Stimulated activated CD8-positive, alpha-beta memory T cell treated with anti-CD3 and anti-CD28 coated beads, Interleukin-7, amount 100 ng/mL, for 4 hours (primary cell): Measurements from ENCODE around the gene MRGPRG.
"Not testable (repeated sequence)": the region's sequence is repeated elsewhere in the genome, so short reads cannot be mapped to it uniquely, and the experiment has no call there.

Experiments
- DNase-seq, 2 donors: peaks; one replicate each; pipeline ENCODE4 v3.0.0-alpha.2; 2020; ENCODE audit warnings: low read depth in 2 of 2

The MRGPRG gene, protein sequence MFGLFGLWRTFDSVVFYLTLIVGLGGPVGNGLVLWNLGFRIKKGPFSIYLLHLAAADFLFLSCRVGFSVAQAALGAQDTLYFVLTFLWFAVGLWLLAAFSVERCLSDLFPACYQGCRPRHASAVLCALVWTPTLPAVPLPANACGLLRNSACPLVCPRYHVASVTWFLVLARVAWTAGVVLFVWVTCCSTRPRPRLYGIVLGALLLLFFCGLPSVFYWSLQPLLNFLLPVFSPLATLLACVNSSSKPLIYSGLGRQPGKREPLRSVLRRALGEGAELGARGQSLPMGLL

DNA sequence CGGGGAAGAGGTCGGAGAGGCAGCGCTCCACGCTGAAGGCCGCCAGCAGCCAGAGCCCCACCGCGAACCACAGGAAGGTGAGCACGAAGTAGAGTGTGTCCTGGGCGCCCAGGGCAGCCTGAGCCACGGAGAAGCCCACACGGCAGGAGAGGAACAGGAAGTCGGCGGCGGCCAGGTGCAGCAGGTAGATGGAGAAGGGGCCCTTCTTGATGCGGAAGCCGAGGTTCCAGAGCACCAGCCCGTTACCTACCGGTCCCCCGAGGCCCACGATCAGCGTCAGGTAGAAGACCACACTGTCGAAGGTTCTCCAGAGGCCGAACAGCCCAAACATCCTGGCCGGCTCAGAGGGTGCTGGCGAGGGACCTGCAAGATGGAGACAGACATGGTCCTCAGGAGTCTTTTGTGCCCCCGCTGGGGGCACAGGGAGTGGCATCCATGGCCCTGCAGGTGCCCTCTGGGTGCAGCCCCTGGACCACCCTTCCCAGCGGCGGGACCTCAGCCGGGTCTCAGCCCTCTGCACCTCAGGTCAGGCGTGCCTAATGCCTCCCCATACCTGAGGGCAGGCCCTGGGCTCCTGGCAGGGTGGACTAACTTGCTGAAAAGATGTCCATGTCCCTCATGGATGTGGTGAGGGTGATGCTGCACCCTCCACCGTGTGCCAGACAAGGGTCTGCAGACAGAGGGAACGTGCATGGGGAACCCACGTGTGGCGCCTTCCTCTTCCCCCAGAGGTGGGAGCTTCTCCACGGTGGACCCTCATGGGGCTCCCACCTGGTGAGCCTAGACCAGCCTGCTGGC lies at the start of gene MRGPRG:
MRGPRG (minus strand) TSS at position 331 of the 798 bp plus-strand sequence; CDS start at position 331, 0 bp downstream.
- no peak for DNase-seq

DNA sequence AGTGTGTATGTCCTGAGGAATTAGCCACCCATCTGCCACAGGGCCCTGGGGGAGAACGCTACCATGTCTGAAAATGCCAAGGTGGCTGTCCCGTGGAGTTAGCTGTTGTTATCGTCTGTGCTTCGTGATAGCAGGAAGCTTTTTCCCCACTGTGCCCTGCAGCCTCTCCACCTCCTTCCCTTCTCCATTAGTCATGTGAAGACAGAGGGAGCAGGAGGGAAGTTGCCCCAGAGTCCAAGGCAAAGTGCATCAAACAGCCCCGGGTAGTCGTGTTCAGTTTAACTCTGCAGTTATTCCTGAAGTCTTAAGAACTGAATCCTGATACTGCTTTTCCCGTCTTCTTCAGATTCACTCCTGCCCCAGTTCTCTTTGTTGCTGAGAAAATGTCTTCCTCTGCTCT lies 43.9 kb upstream of the MRGPRG start:
- DNase-seq, result not testable (repeated sequence)

DNA sequence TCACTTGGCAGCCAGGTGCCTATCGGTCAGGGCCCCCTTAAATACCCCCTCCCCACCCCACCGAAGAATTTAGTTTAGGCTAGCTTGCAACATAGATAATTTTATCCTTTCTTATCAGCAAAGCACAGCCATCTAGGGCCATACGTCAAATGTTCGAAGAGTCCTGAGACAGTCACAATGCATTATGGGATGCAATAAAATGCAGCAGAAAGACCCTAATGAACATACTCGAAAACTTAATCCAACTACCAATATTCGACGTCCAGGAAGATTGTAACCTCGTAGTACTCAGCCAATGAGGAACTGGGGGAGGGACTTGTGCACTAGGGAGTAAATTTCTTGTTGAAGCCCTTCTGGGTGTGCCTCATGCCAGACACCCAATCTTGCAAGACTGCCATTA lies 43.2 kb upstream of the MRGPRG start:
- not testable (repeated sequence) for DNase-seq

DNA sequence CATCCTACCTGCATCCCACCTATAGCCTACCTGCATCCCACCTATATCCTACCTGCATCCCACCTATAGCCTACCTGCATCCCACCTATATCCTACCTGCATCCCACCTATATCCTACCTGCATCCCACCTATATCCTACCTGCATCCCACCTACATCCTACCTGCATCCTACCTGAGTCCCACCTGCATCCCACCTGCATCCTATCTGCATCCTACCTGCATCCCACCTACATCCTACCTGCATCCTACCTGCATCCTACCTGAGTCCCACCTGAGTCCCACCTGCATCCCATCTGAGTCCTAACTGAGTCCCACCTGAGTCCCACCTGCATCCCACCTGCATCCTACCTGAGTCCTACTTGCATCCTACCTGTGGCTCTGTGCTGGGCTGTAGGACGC lies 38.9 kb upstream of the MRGPRG start:
- not testable (repeated sequence) for DNase-seq

DNA sequence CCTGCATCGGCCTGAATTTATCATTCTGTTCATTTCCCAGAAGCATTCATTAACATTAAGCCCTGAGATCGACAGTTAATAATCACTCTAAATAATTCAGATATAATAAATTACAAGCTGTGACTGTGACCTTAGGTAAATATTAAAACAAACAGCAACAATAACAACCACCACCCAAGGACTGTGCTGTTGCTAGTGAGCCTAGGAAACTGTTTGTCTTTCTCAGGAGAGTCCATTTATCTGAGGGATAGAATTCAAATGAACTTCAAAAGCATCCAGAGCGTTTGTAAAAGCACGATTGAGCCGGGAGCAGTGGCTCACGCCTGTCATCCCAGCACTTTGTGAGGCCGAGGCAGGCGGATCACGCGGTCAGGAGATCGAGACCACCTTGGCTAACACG lies 36.6 kb upstream of the MRGPRG start:
- not testable (repeated sequence) for DNase-seq

DNA sequence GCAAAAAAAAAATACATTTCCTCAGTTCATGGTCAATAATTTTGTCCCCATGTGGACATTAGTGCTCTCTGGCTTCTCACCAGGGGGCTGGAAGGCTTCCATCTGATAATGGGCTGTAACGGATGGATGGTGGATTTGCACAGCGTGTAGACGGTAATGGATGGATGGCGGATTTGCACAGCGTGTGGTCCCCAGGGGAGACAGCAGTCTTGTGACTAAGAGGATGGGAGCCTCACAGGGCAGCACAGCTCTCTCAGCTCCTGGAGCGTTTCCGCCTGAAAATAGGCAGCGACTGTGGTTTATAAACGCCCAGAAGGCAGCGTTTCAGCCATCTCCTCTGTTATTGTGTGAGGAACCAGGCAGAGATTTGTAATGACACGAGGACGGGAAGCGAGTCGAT lies 36.2 kb upstream of the MRGPRG start:
- DNase-seq, result not testable (repeated sequence)

DNA sequence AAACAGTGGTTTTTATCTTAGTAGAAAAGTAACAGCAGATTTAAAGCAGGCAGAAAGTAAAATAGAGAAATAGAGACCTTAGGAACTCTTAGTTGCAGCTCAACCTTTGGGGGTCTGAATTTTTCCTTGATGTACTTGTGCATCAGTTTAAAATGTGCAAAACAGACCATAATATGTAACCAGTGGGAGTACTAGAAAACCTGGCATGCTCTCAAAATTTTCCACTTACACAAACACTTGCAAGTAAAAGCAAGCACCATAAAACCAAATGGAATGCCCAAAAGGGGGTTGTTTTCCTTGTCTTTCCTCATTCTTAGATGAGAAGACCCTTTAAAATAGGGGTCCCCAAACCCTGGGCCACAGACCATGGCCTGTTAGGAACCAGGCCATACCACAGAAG lies 26.5 kb upstream of the MRGPRG start:
- no peak for DNase-seq

DNA sequence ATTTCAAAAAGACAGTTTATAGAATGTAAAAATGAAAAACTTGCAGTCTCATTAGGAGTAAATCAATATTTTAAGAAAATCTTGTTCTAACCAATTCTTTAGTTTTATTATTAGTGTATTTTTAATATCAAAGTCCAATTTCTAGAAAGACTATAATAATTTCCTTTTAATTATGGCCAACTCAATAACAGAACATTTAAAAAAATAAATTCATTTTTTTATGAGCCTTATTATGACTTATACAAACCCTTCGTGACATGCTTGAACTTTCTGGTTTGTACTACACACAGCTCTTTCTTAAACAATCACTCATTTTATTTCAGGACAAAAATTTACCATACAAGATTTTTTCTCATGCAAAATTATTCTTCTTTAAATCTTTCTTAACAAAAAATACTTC lies 25.3 kb upstream of the MRGPRG start:
- no peak for DNase-seq

DNA sequence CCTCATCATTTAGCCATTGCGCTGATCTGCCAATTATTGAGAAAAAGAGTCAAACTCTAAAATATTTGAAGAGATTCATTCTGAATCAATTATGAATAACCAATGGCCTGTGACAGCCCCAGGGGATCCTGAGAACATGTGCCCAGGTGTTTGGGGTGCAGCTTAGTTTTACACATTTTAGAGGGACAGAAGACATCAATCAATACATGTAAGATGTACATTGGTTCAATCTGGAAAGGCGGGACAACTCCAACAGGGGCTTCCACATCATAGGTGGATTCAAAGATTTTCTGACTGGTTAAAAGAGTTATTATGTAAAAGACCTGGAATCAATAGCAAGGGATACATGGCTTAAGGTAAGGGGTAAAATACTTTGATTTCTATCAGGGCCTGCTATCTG lies 18.5 kb upstream of the MRGPRG start:
- no peak for DNase-seq

DNA sequence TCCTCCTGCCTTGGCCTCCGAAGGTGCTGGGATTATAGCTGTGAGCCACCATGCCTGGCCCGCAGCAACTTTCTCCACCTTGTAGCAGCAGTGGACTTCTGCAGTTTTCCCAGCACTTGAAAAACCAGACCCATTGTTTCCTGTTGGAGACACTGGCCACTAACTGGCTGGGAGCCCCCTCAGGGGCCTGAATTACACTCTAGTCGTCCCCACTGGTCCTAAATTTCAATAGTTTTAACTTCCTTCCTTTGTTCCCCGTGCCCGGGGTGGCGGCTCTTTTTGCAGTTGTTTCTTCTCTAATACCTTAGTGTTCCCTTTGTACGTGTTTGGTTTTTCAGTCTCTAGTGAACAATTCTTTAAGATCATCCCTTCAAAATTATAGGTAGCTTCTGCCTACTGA lies 16.2 kb upstream of the MRGPRG start:
- DNase-seq, result no peak

DNA sequence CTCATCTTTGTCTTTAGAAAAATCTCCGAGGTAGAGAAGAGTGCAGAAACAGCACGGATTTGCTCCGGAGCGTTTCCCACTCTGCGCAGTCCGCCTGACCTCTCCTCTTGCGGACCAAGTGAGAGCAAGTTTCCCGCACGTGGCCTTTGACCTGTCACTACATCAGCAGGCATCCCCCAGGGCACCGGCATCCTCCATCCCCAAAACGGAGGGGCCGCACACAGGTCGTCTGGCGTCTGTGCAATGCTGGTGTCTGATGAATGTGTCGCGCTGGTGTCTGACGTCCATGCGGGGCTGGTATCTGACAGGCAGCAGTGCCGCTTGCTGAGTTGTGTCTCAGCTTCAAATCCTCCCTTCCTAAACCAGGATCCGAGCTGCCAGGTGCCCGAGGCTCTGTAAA lies 14.3 kb upstream of the MRGPRG start:
- no peak for DNase-seq

DNA sequence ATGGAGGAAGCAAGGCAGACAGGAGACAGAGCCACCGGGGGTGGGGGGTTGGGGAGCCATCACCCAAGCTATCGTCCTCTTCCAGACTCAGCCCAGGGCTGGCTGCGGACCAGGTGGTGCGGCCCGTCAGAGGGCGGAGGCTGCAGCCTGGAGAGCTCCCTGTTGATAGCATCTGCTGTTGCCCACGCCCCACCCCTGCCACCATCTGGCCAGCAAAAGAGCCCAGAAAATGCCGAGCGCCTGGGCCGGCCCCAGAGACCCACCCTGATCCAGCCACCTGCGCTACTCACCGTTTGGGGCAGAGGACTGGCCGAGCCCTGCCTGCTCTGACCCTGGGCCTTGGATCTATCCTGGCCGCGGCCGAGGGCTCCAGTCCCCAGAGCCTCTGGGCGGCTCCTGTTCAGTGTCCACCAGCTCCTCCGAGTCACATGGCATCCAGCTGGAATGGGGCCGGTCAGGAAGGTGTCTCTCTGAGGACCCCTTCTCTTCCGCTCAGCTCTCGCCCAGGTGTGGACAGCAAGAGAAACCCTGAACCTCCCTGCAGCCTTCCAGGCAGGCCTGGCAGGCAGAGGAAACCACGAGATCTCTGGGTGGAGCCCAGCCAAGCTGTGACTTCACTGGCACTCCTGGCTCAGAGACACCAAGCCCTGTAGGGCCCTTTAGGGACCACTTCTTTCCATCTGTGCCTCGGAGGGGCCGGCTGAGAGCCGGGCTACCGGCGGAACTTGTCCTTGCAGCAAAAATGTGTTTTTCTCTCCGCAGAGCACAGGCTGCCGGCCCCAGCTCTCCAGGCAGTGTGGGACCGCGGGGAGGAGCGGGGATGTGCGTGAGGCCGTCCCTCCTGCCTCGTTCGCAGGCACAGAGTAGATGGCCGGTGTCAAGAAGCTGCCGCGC lies 13.5 kb upstream of the MRGPRG start, which contains the start of gene MRGPRE:
MRGPRE (minus strand) TSS at position 567 of the 894 bp plus-strand sequence. CDS start 3,618 bp downstream, outside the sequence.
- DNase-seq, result no peak

DNA sequence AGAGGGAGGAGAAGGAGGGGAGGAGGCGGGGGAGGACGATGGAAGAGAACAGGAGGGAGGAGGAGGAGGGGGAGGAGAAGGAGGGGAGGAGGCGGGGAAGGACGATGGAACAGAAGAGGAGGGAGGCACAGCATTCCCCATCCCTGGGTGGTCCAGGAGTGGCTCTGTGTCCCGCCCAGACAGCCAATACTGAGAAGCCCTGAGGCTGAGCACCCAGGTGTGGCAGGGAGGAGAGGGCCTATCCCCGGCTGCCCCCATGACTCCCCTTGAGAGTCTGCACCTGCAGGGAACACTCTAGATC lies 12.9 kb upstream of the MRGPRG start:
- DNase-seq, result no peak

DNA sequence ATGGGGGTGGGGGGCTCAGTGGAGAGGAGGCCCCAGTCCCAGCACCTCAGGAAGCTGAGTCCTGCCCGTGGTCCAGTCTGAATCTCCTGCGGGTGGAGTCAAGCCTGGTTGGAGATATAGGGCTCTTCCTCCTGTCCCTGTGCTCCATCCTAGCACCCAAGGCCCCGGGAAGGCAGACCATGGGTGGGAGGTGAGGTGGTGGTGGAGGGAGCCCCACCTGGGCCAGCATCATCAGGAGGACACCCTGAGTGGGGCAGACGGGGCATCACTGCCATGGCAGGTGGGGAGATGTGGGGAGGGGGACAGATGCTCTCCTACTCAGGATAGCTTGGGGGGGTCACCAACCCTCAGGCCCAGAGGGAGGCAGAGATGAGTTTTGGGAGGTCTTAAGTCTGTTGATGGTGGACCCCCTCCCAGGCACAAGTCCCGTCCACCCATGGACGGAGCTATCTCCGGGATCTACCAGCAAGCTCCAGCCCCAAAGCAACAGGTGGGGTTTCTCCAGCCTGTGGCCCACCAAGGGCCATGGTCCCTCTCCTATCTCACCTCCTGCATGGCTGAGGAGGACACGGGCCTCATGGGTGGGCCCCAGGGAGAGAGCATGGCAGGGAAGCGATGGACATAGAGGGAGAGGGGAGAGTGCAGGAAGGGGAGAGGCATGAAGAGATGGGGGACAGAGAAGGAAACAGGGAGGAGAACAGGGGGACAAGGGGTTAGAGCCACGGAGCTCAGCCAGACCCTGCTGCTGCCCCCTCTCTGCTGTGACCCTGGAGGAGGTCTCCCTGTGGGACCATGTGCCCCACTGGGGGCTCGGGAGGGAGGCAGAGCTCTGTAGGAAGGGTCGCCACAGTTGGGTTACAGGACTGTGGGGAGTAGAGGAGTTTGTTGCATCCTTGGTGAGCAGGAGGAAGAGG lies 12.3 kb upstream of the MRGPRG start:
- DNase-seq, result no peak

DNA sequence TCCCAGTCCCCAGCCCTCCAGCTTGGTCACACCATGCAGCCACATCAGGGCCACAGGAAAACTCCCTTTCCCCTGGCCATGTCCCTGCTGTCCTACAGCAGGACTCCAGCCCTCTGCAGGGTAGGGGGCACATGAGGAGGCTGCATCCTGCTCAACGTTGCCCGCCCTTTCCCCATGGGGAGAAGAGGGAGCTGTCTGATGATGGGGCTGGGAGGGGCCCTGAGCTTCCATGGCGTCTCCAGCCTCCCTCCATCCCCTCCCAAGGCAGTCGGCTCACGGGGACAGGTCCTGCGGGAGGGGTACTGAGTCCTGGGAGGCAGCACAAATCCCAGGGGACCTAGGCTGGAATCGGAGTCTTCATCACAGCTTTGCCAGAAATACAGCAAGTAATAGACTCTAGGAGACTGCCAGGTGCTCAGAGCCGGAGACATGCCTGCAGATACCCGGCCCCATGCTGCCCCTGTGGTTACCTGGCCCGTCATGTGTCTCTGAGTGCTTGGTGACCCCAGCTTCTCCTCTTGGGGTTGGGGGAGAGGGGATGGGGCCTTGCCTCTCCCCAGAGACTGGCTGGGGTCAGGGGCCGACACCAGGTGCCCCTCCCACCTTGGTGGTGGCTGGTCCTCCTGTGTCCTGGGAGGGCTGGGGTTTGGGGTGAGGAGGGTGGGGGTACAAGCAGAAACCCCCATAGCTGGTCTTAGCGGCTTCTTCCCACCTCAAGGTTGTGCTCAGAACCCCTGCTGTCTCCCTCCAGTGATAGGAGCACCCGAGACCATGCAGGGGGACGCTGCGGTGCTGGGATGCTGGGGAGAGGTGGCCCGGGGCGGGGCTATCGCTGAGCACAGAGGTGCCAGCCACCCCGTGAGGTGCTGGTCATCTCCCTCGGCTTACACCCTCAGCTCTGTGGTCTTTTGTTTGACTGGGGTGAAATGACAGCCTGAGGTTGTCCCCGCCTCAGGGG lies 11.3 kb upstream of the MRGPRG start:
- DNase-seq, result no peak

DNA sequence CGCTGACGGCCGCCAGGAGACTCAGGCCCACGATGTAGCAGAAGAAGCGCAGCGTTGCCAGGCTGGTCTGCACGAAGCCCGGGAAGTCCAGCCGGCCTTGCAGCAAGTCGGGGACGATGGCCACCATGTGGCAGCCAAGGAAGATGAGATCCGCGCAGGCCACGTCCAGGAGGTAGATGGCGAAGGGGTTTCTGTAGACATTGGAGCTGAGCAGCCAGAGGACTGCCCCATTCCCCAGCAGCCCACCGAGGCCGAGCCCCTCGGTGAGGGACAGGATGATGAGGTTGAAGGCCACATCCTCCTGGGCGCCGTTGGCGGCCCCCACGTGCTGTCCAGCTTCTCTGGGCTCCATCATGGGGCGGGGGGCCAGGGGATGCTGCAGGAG lies 9.8 kb upstream of the MRGPRG start:
- DNase-seq, result no peak

DNA sequence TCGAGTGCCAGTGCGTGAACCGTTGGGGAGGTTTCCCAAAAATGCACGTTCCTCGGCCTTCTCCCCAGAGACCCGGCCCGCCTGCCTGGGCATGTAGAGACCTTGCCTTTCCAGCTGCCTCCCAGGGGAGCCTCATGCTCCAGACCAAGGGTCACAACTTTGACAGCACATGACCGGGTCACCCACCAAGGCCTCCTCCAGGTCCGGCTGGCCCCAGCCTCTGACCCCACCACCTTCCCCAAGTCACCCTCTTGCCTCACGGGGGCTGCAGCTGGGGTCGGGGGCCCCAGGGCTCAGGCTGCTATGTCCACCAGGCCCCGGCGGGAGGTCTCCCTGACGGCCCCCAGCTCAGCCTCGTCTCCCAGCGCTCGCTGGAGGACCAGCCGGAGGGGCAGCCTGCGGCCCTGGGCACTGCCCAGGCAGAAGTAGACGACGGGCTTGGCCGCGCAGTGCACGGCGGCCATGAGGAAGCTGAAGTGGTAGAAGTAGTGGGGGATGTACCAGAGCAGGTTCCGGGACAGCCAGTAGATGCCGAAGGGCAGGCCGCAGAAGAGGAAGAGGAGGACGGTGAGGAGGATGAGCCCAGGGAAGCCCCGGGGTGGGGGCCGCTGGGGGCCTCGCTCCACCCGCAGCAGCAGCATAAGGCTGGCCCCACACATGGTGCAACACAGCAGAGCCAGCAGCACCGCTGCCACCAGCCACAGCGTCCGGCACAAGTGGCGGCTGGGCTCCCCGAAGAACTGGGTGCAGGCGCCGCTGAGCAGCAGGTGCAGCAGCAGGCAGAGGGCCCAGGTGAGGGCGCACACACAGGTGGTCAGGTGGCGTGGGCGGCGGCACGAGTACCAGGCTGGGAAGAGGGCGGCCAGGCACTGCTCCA lies 9.2 kb upstream of the MRGPRG start:
- DNase-seq, result no peak

DNA sequence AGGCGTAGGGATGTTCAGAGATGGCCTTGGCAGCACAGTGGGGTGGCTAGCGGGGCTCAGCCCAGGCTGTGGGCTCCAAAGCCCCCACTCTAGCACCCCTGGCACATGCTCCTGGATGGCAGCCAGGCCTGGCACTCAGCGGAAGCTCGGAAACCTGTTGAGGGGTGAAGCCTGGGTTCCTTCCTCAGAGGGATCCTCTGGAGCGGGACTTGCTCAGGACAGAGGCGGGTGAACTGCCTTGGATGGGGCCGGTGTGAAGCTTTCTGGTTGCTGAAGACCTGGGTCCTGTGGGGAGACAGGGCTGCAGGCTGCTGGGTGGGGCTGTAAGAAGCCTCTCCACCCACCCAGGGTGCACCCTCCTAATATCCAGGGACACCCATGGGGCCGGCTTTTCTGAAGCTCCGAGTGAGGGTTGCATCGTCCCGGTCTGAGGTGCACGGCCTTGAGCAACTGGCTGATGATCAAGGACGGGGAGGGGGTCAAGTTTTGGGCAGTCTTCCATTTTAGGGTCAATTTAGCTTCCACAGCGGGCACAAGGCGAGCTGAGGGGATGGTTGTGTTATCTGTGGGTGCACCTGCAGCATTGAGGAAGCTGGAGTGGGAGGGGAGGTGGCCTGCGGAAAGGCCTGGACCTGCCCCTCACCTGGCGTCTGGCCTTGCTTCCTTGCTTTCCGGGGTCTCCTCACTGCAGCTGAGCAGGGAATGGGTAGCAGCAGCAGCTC lies 8.4 kb upstream of the MRGPRG start:
- no peak for DNase-seq
